ENCODE measurements around the gene SURF4.

DNA sequence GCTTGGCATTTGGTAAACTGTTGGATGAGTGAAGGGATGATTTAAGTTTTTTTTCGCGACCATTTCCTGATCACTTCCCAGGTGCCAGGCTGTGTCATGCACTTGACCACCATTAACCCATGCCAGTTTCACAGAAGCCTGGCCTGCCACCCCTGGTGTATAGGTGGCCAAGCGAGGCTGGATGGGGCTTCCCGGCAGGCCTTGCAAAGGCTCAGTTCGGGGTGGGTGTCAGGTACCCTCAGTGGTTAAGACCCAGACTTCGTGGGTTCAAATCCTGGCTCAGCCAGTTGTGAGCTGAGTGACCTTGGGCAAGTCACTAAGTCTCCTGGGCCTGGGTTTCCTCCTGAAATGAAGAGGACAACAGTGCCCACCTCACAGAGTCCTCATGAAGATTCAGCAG lies 30.3 kb downstream of the SURF4 start:
- TF ChIP-seq, protein P1, sequence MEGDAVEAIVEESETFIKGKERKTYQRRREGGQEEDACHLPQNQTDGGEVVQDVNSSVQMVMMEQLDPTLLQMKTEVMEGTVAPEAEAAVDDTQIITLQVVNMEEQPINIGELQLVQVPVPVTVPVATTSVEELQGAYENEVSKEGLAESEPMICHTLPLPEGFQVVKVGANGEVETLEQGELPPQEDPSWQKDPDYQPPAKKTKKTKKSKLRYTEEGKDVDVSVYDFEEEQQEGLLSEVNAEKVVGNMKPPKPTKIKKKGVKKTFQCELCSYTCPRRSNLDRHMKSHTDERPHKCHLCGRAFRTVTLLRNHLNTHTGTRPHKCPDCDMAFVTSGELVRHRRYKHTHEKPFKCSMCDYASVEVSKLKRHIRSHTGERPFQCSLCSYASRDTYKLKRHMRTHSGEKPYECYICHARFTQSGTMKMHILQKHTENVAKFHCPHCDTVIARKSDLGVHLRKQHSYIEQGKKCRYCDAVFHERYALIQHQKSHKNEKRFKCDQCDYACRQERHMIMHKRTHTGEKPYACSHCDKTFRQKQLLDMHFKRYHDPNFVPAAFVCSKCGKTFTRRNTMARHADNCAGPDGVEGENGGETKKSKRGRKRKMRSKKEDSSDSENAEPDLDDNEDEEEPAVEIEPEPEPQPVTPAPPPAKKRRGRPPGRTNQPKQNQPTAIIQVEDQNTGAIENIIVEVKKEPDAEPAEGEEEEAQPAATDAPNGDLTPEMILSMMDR (IDR thresholded peaks at IDR 0.05 in 8 of 11, conservative IDR thresholded peaks at IDR 0.05 in 3 of 11), result no peak
- TF ChIP-seq POLR2A (IDR thresholded peaks at IDR 0.05) (no peak), POLR2AphosphoS5 (IDR thresholded peaks at IDR 0.05) (no peak)
